PC-3 (cell line): Measurements from ENCODE around the gene SLC12A2. TPM values are rescaled to one million over a fixed set of nuclear protein-coding genes. Genes with fewer than 3 reads are reported as not detected.

Experiments used
- ATAC-seq: fragments of 200-7000 bp; cut with Tn5 transposase; 2 replicates; pipeline ENCODE4 v1.9.1; 2020; ENCODE audit warnings: mild to moderate bottlenecking, moderate library complexity
- BruUV-seq: library from RNA; stranded (reverse); fragments of 400-500 nt; replicated peaks from 2 replicates; lab custom pipeline; 2021; lab: Mats Ljungman, UMichigan
- CTCF ChIA-PET: fragments of 300-600 bp; sonication (Branson Sonifier 250); formaldehyde crosslinking; loops from one replicate; lab custom pipeline; 2022; ENCODE audit warnings: antibody characterized with exemption; lab: Charles Lee
- POLR2A ChIA-PET: fragments of 300-600 bp; sonication (Branson Sonifier 250); formaldehyde crosslinking; loops from one replicate; lab custom pipeline; 2022; ENCODE audit warnings: antibody characterized with exemption; ENCODE audit not compliant: unreplicated experiment; lab: Charles Lee
- DNase-seq: peaks from one replicate; pipeline ENCODE4 v3.0.0-alpha.2; 2015
- H2AFZ ChIP-seq: fragments of 300-600 bp; sonication (generic); 2 replicates; pipeline ENCODE4 v1.6.0; 2016; ENCODE audit warnings: antibody characterized with exemption, low read length
- H3F3A ChIP-seq: fragments of 300-600 bp; sonication (generic); one replicate; pipeline ENCODE4 v1.6.0; 2017; ENCODE audit warnings: antibody characterized with exemption, low read length, control low read depth, mild to moderate bottlenecking; ENCODE audit not compliant: unreplicated experiment
- H3K27ac ChIP-seq: fragments of 300-600 bp; sonication (generic); 2 replicates; pipeline ENCODE4 v1.5.1; 2016; ENCODE audit warnings: mild to moderate bottlenecking, low read length
- H3K27me3 ChIP-seq: fragments of 300-600 bp; sonication (generic); 2 replicates; pipeline ENCODE4 v1.6.1; 2016; ENCODE audit warnings: low read length, mixed read lengths
- H3K36me3 ChIP-seq: fragments of 300-600 bp; sonication (generic); 2 replicates; pipeline ENCODE4 v1.6.1; 2016; ENCODE audit warnings: low read depth, mixed run types, low read length, mixed read lengths
- H3K4me1 ChIP-seq: fragments of 300-600 bp; sonication (generic); 2 replicates; pipeline ENCODE4 v1.5.1; 2016; ENCODE audit warnings: low read length; ENCODE audit not compliant: insufficient read depth
- H3K4me2 ChIP-seq: fragments of 300-600 bp; sonication (generic); 2 replicates; pipeline ENCODE4 v1.6.0; 2016; ENCODE audit warnings: low read length
- H3K4me3 ChIP-seq: fragments of 300-600 bp; sonication (generic); 2 replicates; pipeline ENCODE4 v1.5.1; 2016; ENCODE audit warnings: mild to moderate bottlenecking, low read length, mixed read lengths
- H3K79me2 ChIP-seq: fragments of 300-600 bp; sonication (generic); 2 replicates; pipeline ENCODE4 v1.6.1; 2017; ENCODE audit warnings: low read length, mixed read lengths
- H3K9ac ChIP-seq: fragments of 300-600 bp; sonication (generic); 2 replicates; pipeline ENCODE4 v1.6.0; 2016; ENCODE audit warnings: mild to moderate bottlenecking, low read length
- H3K9me2 ChIP-seq: fragments of 300-600 bp; sonication (generic); replicated peaks from 2 replicates; pipeline ENCODE4 v1.6.1; 2016; ENCODE audit warnings: mixed run types, low read length, mixed read lengths
- H3K9me3 ChIP-seq: fragments of 300-600 bp; sonication (generic); 2 replicates; pipeline ENCODE4 v1.6.1; 2016; ENCODE audit warnings: low read length, mixed read lengths
- H4K20me1 ChIP-seq: fragments of 300-600 bp; sonication (generic); 2 replicates; pipeline ENCODE4 v1.6.1; 2016; ENCODE audit warnings: low read length, mixed read lengths
- EZH2 ChIP-seq: fragments of 300-600 bp; sonication (generic); IDR thresholded peaks from one replicate; pipeline ENCODE4 v1.6.1; 2017; ENCODE audit warnings: antibody characterized with exemption, mild to moderate bottlenecking, low read length; ENCODE audit not compliant: unreplicated experiment
- EZH2phosphoT487 ChIP-seq: fragments of 300-600 bp; sonication (generic); IDR thresholded peaks from 2 replicates; pipeline ENCODE4 v1.6.1; 2018; ENCODE audit warnings: mild to moderate bottlenecking, antibody characterized with exemption, low read length, borderline replicate concordance
- intact Hi-C: fragments of 100-400 bp; cut with micrococcal nuclease; formaldehyde crosslinking; loops from 2 replicates; pipeline ENCODE4 v1.9.0; 2023
- total RNA-seq: library from RNA; depleted of rRNA; stranded (reverse); fragments of >200 nt; gene quantifications from 2 replicates; pipeline ENCODE4 v1.2.3, GENCODE V29; 2014
- TF ChIP-seq, protein P1 (sequence below): fragments of 300-600 bp; sonication (generic); conservative IDR thresholded peaks from 2 replicates; pipeline ENCODE4 v1.5.1; 2017; ENCODE audit warnings: antibody characterized with exemption, low read depth, mild to moderate bottlenecking, low read length

SLC12A2 gene
- total RNA-seq, 1 experiment from 2014 or later = 33.9 TPM

DNA sequence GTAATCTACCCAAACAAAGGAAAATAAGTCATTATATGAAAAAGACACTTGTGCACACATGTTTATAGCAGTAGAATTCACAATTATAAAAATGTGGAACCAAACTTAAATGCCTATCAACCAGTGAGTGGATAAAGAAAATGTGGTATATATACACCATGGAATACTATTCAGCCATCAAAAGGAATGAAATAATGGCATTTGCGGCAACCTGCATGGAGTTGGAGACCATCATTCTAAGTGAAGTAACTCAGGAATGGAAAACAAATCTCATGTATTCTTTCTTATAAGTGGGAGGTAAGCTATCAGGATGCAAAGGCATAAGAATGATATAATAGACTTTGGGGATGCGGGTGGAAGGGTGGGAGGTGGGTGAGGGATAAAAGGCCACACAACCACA, 34.6 kb downstream of the SLC12A2 start:
- ChIA-PET POLR2A (no interaction called here), CTCF (no interaction called here)
- Histone ChIP-seq H3K9ac (no peak overlapping the region), H3K79me2 (no peaks in the 10 kb centered on the region), H2AFZ (no peak overlapping the region), H3K27ac (no peak overlapping the region), H3K27me3 (no peaks in the 10 kb centered on the region), H3K36me3 (peaks cover 34% of the 10 kb centered on the region), H3K4me3 (no peak overlapping the region), H3K4me1 (peaks cover 16% of the 10 kb centered on the region), H3K9me2 (no peaks in the 10 kb centered on the region), H4K20me1 (0 out of 2 replicates have a peak, but pooled peaks cover 2% of the 10 kb centered on the region), H3F3A (no peaks in the 10 kb centered on the region), H3K4me2 (no peak overlapping the region), H3K9me3 (0 out of 2 replicates have a peak, but pooled peaks cover 7% of the 10 kb centered on the region)
- intact Hi-C loops = no loop called here
- ATAC-seq (no peak), DNase-seq (no peak)
- no peak for TF ChIP-seq EZH2
- TF ChIP-seq, protein P1, sequence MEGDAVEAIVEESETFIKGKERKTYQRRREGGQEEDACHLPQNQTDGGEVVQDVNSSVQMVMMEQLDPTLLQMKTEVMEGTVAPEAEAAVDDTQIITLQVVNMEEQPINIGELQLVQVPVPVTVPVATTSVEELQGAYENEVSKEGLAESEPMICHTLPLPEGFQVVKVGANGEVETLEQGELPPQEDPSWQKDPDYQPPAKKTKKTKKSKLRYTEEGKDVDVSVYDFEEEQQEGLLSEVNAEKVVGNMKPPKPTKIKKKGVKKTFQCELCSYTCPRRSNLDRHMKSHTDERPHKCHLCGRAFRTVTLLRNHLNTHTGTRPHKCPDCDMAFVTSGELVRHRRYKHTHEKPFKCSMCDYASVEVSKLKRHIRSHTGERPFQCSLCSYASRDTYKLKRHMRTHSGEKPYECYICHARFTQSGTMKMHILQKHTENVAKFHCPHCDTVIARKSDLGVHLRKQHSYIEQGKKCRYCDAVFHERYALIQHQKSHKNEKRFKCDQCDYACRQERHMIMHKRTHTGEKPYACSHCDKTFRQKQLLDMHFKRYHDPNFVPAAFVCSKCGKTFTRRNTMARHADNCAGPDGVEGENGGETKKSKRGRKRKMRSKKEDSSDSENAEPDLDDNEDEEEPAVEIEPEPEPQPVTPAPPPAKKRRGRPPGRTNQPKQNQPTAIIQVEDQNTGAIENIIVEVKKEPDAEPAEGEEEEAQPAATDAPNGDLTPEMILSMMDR = no peak
- TF ChIP-seq EZH2phosphoT487 = no peak
- BruUV-seq = no TSS peak

GRCh38 chr5:128121651-128122050, 38.1 kb downstream of the SLC12A2 start:
- ChIA-PET CTCF (no interaction called here), POLR2A (no interaction called here)
- peaks cover 14% of the 10 kb centered on the region for H3K36me3 ChIP-seq
- peak overlapping the region; percentile 5; the same call in 1 of the 2 replicates for H3K4me2 ChIP-seq
- ATAC-seq = peak; percentile 87
- H3K4me3 ChIP-seq = no peak overlapping the region
- H4K20me1 ChIP-seq = no peaks in the 10 kb centered on the region
- no peak overlapping the region for H2AFZ ChIP-seq
- no peaks in the 10 kb centered on the region for H3K79me2 ChIP-seq
- H3K4me1 ChIP-seq = peaks cover 16% of the 10 kb centered on the region
- intact Hi-C loops = loop anchor here (10.0 kb wide), 1 partner anchor 53 kb away; no protein-coding TSS in a partner anchor
- 0 out of 2 replicates have a peak, but pooled peaks cover 7% of the 10 kb centered on the region for H3K9me3 ChIP-seq
- H3K9me2 ChIP-seq = no peaks in the 10 kb centered on the region
- TF ChIP-seq EZH2 = no peak
- TF ChIP-seq, protein P1 = no peak
- no peak for TF ChIP-seq EZH2phosphoT487
- H3K27me3 ChIP-seq = no peaks in the 10 kb centered on the region
- peak; percentile 86 for DNase-seq
- no peak overlapping the region for H3K9ac ChIP-seq
- no peaks in the 10 kb centered on the region for H3F3A ChIP-seq
- BruUV-seq = no TSS peak
- H3K27ac ChIP-seq = no peak overlapping the region

DNA sequence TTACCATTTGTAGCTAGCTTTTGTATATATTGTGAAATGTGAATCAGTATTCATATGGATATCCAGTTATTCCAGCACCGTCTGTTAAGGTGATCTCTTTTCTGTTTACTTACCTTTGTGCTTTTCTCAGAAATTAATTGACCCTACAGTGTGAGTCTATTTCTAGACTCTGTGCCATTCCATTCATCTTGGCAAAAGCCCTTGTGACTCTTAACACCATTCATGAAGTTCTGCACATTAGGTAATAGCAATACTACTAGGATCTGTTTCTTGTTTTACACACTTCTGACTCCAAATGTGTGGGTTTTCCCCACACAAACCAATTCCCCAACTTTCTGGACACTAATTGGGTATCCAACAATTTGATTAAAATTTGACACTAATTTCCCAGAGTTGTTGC, 40.4 kb downstream of the SLC12A2 start:
- no peak overlapping the region for H2AFZ ChIP-seq
- 0 out of 2 replicates have a peak, but pooled peaks cover 4% of the 10 kb centered on the region for H3K9me3 ChIP-seq
- no peak overlapping the region for H3K4me3 ChIP-seq
- no peak overlapping the region for H3K9ac ChIP-seq
- no peaks in the 10 kb centered on the region for H3K27me3 ChIP-seq
- no peaks in the 10 kb centered on the region for H3F3A ChIP-seq
- no peaks in the 10 kb centered on the region for H4K20me1 ChIP-seq
- no TSS peak for BruUV-seq
- no peak for DNase-seq
- intact Hi-C loops = loop anchor here (10.0 kb wide), 1 partner anchor 51 kb away; no protein-coding TSS in a partner anchor
- H3K27ac ChIP-seq = no peak overlapping the region
- no peak overlapping the region for H3K4me2 ChIP-seq
- no peak for ATAC-seq
- H3K79me2 ChIP-seq = no peaks in the 10 kb centered on the region
- H3K4me1 ChIP-seq = peaks cover 16% of the 10 kb centered on the region
- TF ChIP-seq, protein P1 = no peak
- TF ChIP-seq EZH2phosphoT487 = no peak
- TF ChIP-seq EZH2 = no peak
- H3K9me2 ChIP-seq = no peaks in the 10 kb centered on the region
- H3K36me3 ChIP-seq = peaks cover 3% of the 10 kb centered on the region
- ChIA-PET CTCF (no interaction called here), POLR2A (no interaction called here)
